Skin epidermis (tissue), 12 donors: ENCODE measurements around the gene PPP6R3.
"Not testable (repeated sequence)": the region's sequence is repeated elsewhere in the genome, so short reads cannot be mapped to it uniquely, and the experiment has no call there.

ENCODE experiments used
- H3K27ac ChIP-seq, 21 experiments: fragments of 200-600 bp; sonication (generic) in 11 of 21; one replicate each; pipeline ENCODE4 v1.5.0; 2020; ENCODE audit warnings: mild to moderate bottlenecking in 3 of 21, inconsistent platforms in 2 of 21, moderate library complexity in 2 of 21
- H3K4me3 ChIP-seq, 7 experiments: fragments of 200-600 bp; sonication (generic) in 2 of 7; one replicate each; pipeline ENCODE4 v1.5.0; 2020; ENCODE audit warnings: inconsistent platforms in 2 of 7, mild to moderate bottlenecking in 2 of 7, moderate library complexity in 1 of 7

The PPP6R3 gene

GRCh38 chr11:68517121-68517741 lies 56.7 kb downstream of the PPP6R3 start:
- Histone ChIP-seq H3K27ac (no peak overlapping the region), H3K4me3 (no peak overlapping the region)

- Histone ChIP-seq H3K4me3 (no peak overlapping the region), H3K27ac (no peak overlapping the region)
Observed at GRCh38 chr11:68518191-68518590, 57.6 kb downstream of the PPP6R3 start.

- Histone ChIP-seq H3K4me3 (no peak overlapping the region), H3K27ac (no peak overlapping the region)
Observed at GRCh38 chr11:68521969-68522652, 61.6 kb downstream of the PPP6R3 start.

GRCh38 chr11:68523033-68523432 lies 62.5 kb downstream of the PPP6R3 start:
- Histone ChIP-seq H3K4me3 (no peak overlapping the region), H3K27ac (no peak overlapping the region)

GRCh38 chr11:68523743-68524142 lies 63.2 kb downstream of the PPP6R3 start:
- H3K4me3 ChIP-seq, result no peak overlapping the region
- H3K27ac ChIP-seq, result peak overlapping the region in 5 of 21 experiments; percentile 3 to 36 (median 30)

GRCh38 chr11:68524213-68524612 lies 63.7 kb downstream of the PPP6R3 start:
- Histone ChIP-seq H3K4me3 (no peak overlapping the region), H3K27ac (peak overlapping the region in 5 of 21 experiments; percentile 3 to 36 (median 30))

- Histone ChIP-seq H3K27ac (peak overlapping the region in 4 of 21 experiments; percentile 3 to 50 (median 33)), H3K4me3 (no peak overlapping the region)
Observed at GRCh38 chr11:68524681-68525080, 64.1 kb downstream of the PPP6R3 start.

GRCh38 chr11:68525336-68525735 lies 64.8 kb downstream of the PPP6R3 start:
- Histone ChIP-seq H3K27ac (no peak overlapping the region), H3K4me3 (no peak overlapping the region)

- Histone ChIP-seq H3K27ac (no peak overlapping the region), H3K4me3 (no peak overlapping the region)
Observed at GRCh38 chr11:68525930-68526329, 65.4 kb downstream of the PPP6R3 start.

- Histone ChIP-seq H3K4me3 (no peak overlapping the region), H3K27ac (no peak overlapping the region)
Observed at GRCh38 chr11:68527585-68527984, 67.0 kb downstream of the PPP6R3 start.

GRCh38 chr11:68528630-68529029 lies 68.1 kb downstream of the PPP6R3 start:
- Histone ChIP-seq H3K4me3 (no peak overlapping the region), H3K27ac (peak overlapping the region in 1 of 21 experiments; percentile 55)

- H3K4me3 ChIP-seq, result no peak overlapping the region
- no peak overlapping the region for H3K27ac ChIP-seq
Observed at GRCh38 chr11:68531129-68531693, 70.7 kb downstream of the PPP6R3 start.

GRCh38 chr11:68532727-68533369 lies 72.3 kb downstream of the PPP6R3 start:
- H3K4me3 ChIP-seq, result no peak overlapping the region
- no peak overlapping the region for H3K27ac ChIP-seq

GRCh38 chr11:68533945-68534344 lies 73.4 kb downstream of the PPP6R3 start:
- no peak overlapping the region for H3K27ac ChIP-seq
- H3K4me3 ChIP-seq, result no peak overlapping the region

GRCh38 chr11:68535098-68535497 lies 74.5 kb downstream of the PPP6R3 start:
- Histone ChIP-seq H3K27ac (no peak overlapping the region), H3K4me3 (no peak overlapping the region)

GRCh38 chr11:68536706-68537105 lies 76.2 kb downstream of the PPP6R3 start:
- H3K27ac ChIP-seq, result no peak overlapping the region
- no peak overlapping the region for H3K4me3 ChIP-seq

GRCh38 chr11:68538025-68538424 lies 77.5 kb downstream of the PPP6R3 start:
- Histone ChIP-seq H3K4me3 (no peak overlapping the region), H3K27ac (no peak overlapping the region)

GRCh38 chr11:68539395-68539794 lies 78.8 kb downstream of the PPP6R3 start:
- Histone ChIP-seq H3K4me3 (no peak overlapping the region), H3K27ac (no peak overlapping the region)

- H3K27ac ChIP-seq, H3K4me3 ChIP-seq: not testable (repeated sequence)
Observed at GRCh38 chr11:68540504-68540903, 80.0 kb downstream of the PPP6R3 start.

GRCh38 chr11:68541116-68541515 lies 80.6 kb downstream of the PPP6R3 start:
- no peak overlapping the region for H3K4me3 ChIP-seq
- H3K27ac ChIP-seq, result no peak overlapping the region

GRCh38 chr11:68541991-68542390 lies 81.4 kb downstream of the PPP6R3 start:
- Histone ChIP-seq H3K4me3 (no peak overlapping the region), H3K27ac (no peak overlapping the region)
